HEK293 (cell line): ENCODE measurements around the gene CAND1.

ENCODE experiments used
- CTCF ChIA-PET: fragments of 350-600 bp; formaldehyde crosslinking; extraction: SDS; loops from one replicate; lab custom pipeline; 2021; ENCODE audit warnings: antibody characterized with exemption; lab: Yijun Ruan, JAX
- POLR2A ChIA-PET: fragments of 300-600 bp; formaldehyde crosslinking; extraction: SDS; loops from one replicate; lab custom pipeline; 2020; ENCODE audit warnings: antibody characterized with exemption, inconsistent platforms; lab: Yijun Ruan, JAX
- H3K27ac ChIP-seq: fragments of 200-500 bp; sonication (Bioruptor generic); 2 replicates; pipeline ENCODE4 v1.5.1; 2014; ENCODE audit warnings: low read depth, low read length, control low read depth, inconsistent platforms; ENCODE audit errors: extremely low read depth
- H3K36me3 ChIP-seq, 2 experiments: fragments of 200-500 bp in 1 of 2; sonication (Bioruptor generic) in 1 of 2; 1 replicate in 1 of 2; 2 replicates in 1 of 2; pipeline ENCODE4 v1.5.1; 2014 to 2017; ENCODE audit warnings: inconsistent platforms in 2 of 2, low read length in 2 of 2; ENCODE audit not compliant: control insufficient read depth in 2 of 2, insufficient read depth in 1 of 2
- H3K4me1 ChIP-seq: fragments of 200-500 bp; sonication (Bioruptor generic); 2 replicates; pipeline ENCODE4 v1.5.1; 2014; ENCODE audit warnings: mild to moderate bottlenecking, low read length, inconsistent platforms; ENCODE audit not compliant: control insufficient read depth, insufficient read depth
- H3K4me3 ChIP-seq: 2 replicates; pipeline ENCODE4 v1.5.1; 2011; ENCODE audit warnings: low read depth, mild to moderate bottlenecking, control low read depth, low read length, moderate library complexity
- H3K9me3 ChIP-seq: fragments of 200-500 bp; sonication (Bioruptor generic); 2 replicates; pipeline ENCODE4 v1.5.1; 2014; ENCODE audit warnings: low read depth, low read length, inconsistent platforms; ENCODE audit not compliant: control insufficient read depth, insufficient read depth
- FEZF1 ChIP-seq: fragments of 450-650 bp; formaldehyde crosslinking; IDR thresholded peaks from 2 replicates; pipeline ENCODE4 v1.5.1; 2016; ENCODE audit warnings: missing biosample characterization, missing genetic modification characterization
- GLIS1 ChIP-seq: fragments of 450-650 bp; formaldehyde crosslinking; IDR thresholded peaks from 2 replicates; pipeline ENCODE4 v1.5.1; 2016; ENCODE audit warnings: missing biosample characterization, missing genetic modification characterization
- KLF10 ChIP-seq: fragments of 450-650 bp; IDR thresholded peaks from 2 replicates; pipeline ENCODE4 v1.5.1; 2018; ENCODE audit warnings: missing biosample characterization, mild to moderate bottlenecking, missing genetic modification characterization
- RBAK ChIP-seq: fragments of 450-650 bp; formaldehyde crosslinking; IDR thresholded peaks from 2 replicates; pipeline ENCODE4 v1.5.1; 2016; ENCODE audit warnings: missing biosample characterization, missing genetic modification characterization
- SCRT1 ChIP-seq: fragments of 450-650 bp; formaldehyde crosslinking; IDR thresholded peaks from 2 replicates; pipeline ENCODE4 v1.5.1; 2016; ENCODE audit warnings: missing biosample characterization, missing genetic modification characterization, borderline replicate concordance
- SCRT2 ChIP-seq: fragments of 450-650 bp; formaldehyde crosslinking; IDR thresholded peaks from 2 replicates; pipeline ENCODE4 v1.5.1; 2016; ENCODE audit warnings: missing biosample characterization, missing genetic modification characterization
- SP3 ChIP-seq: fragments of 450-650 bp; formaldehyde crosslinking; IDR thresholded peaks from 2 replicates; pipeline ENCODE4 v1.5.1; 2016; ENCODE audit warnings: missing biosample characterization, missing genetic modification characterization
- ZBTB1 ChIP-seq: fragments of 450-650 bp; formaldehyde crosslinking; IDR thresholded peaks from 2 replicates; pipeline ENCODE4 v1.5.1; 2016; ENCODE audit warnings: missing biosample characterization, missing genetic modification characterization
- ZNF121 ChIP-seq: fragments of 450-650 bp; formaldehyde crosslinking; IDR thresholded peaks from 2 replicates; pipeline ENCODE4 v1.5.1; 2016; ENCODE audit warnings: missing biosample characterization, missing genetic modification characterization
- ZNF248 ChIP-seq: fragments of 450-650 bp; formaldehyde crosslinking; IDR thresholded peaks from 2 replicates; pipeline ENCODE4 v1.5.1; 2017; ENCODE audit warnings: missing biosample characterization, missing genetic modification characterization
- ZNF324 ChIP-seq: fragments of 450-650 bp; formaldehyde crosslinking; IDR thresholded peaks from 2 replicates; pipeline ENCODE4 v1.5.1; 2016; ENCODE audit warnings: missing biosample characterization, missing genetic modification characterization
- ZNF335 ChIP-seq: fragments of 450-650 bp; formaldehyde crosslinking; conservative IDR thresholded peaks from 2 replicates; pipeline ENCODE4 v1.5.1; 2016; ENCODE audit warnings: missing biosample characterization, missing genetic modification characterization
- ZNF555 ChIP-seq: fragments of 450-650 bp; formaldehyde crosslinking; conservative IDR thresholded peaks from 2 replicates; pipeline ENCODE4 v1.5.1; 2017; ENCODE audit warnings: missing biosample characterization, mild to moderate bottlenecking, missing genetic modification characterization, inconsistent platforms
- ZNF664 ChIP-seq: fragments of 450-650 bp; formaldehyde crosslinking; IDR thresholded peaks from 2 replicates; pipeline ENCODE4 v1.5.1; 2016; ENCODE audit warnings: missing biosample characterization, missing genetic modification characterization
- ZNF670 ChIP-seq: fragments of 450-650 bp; formaldehyde crosslinking; IDR thresholded peaks from 2 replicates; pipeline ENCODE4 v1.5.1; 2016; ENCODE audit warnings: missing biosample characterization, missing genetic modification characterization, low read depth
- ZNF76 ChIP-seq: fragments of 450-650 bp; formaldehyde crosslinking; IDR thresholded peaks from 2 replicates; pipeline ENCODE4; 2016; ENCODE audit warnings: low read depth, missing biosample characterization, missing genetic modification characterization, borderline replicate concordance
- ZNF776 ChIP-seq: fragments of 450-650 bp; formaldehyde crosslinking; IDR thresholded peaks from 2 replicates; pipeline ENCODE4 v1.5.0; 2017; ENCODE audit warnings: missing biosample characterization, missing genetic modification characterization, borderline replicate concordance
- ZSCAN23 ChIP-seq: fragments of 450-650 bp; formaldehyde crosslinking; IDR thresholded peaks from 2 replicates; pipeline ENCODE4 v1.5.1; 2016; ENCODE audit warnings: missing biosample characterization, missing genetic modification characterization
- TF ChIP-seq, protein P1 (sequence below): fragments of 450-650 bp; formaldehyde crosslinking; IDR thresholded peaks from 2 replicates; pipeline ENCODE4 v1.5.1; 2016; ENCODE audit warnings: missing biosample characterization, missing genetic modification characterization
- TF ChIP-seq, protein P2 (sequence below): IDR thresholded peaks from 2 replicates; pipeline ENCODE4 v1.6.1; 2011; ENCODE audit warnings: mild to moderate bottlenecking, low read depth, low read length, borderline replicate concordance
- TF ChIP-seq, protein P3 (sequence below): fragments of 450-650 bp; formaldehyde crosslinking; IDR thresholded peaks from 2 replicates; pipeline ENCODE4 v1.5.1; 2016; ENCODE audit warnings: missing biosample characterization, missing genetic modification characterization

Gene CAND1

DNA sequence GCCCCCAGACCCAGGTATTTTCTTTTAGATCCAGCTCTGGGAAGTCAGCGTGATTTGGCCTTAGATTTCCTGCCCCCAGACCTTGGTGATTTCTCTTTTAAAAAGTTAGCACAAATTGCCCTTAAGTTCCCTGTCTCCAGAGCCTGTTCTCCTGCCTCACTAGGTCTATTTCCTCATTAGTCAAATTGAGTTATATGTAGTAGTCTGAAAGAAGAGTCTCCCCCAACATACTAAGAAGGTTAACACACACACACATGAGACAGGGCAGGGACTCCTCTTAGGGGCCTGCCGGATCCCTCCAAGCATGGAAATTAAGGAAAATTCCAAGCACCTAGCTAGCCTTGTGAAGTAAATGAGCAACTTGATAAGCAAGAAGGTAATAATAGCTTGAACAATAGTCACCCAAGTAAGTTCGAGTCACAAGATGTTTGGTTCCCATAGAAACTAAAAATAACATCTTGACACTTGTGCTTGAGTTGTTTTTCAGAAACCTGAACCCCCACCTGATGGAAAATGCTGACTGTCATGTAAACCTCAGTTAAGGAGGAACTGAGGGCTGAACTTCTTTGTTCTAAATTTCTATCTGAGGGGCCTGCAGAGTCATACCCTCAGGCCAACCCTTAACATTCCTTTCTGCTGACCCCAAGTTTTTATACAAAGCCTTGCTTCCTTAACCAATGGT, 51.6 kb downstream of the CAND1 start:
- ChIA-PET POLR2A (no interaction called here), CTCF (no interaction called here)
- H3K27ac ChIP-seq: no peak overlapping the region

DNA sequence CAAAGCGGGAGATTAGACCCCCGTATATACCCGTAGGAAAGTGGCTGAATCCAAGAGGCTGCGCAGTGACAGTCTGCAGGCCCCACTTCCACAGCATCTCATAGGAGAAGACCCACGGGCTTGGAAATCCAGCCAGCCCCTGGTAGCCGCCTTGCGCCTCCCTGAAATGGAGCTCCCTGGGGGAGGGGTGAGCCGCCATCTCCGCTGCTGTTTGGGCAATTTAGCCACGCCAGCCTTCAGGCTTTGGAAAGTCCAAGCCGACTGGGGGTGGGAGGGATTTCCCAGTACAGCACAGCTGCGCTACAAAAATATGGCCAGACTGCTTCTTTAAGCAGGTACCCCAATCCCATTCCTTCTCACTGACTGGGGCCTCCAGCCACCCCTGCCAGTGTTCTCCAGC, 53.4 kb downstream of the CAND1 start:
- H3K4me3 ChIP-seq: no peak overlapping the region
- POLR2A ChIA-PET: no interaction called here
- CTCF ChIA-PET: no interaction called here

More for the DNA sequence above, 51.6 kb downstream of the CAND1 start:
- Histone ChIP-seq H3K9me3 (no peaks in the 10 kb centered on the region), H3K4me1 (no peaks in the 10 kb centered on the region), H3K36me3 (peaks cover 25 to 63% of the 10 kb centered on the region in 2 experiments), H3K4me3 (no peak overlapping the region)
- TF ChIP-seq ZNF335 (tag by site-specific recombination) (no peak), ZNF776 (tag by site-specific recombination) (no peak)
- TF ChIP-seq, protein P1, sequence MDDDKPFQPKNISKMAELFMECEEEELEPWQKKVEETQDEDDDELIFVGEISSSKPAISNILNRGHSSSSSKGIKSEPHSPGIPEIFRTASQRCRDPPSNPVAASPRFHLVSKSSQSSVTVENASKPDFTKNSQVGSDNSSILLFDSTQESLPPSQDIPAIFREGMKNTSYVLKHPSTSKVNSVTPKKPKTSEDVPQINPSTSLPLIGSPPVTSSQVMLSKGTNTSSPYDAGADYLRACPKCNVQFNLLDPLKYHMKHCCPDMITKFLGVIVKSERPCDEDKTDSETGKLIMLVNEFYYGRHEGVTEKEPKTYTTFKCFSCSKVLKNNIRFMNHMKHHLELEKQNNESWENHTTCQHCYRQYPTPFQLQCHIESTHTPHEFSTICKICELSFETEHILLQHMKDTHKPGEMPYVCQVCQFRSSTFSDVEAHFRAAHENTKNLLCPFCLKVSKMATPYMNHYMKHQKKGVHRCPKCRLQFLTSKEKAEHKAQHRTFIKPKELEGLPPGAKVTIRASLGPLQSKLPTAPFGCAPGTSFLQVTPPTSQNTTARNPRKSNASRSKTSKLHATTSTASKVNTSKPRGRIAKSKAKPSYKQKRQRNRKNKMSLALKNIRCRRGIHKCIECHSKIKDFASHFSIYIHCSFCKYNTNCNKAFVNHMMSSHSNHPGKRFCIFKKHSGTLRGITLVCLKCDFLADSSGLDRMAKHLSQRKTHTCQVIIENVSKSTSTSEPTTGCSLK (tag by site-specific recombination): no peak

DNA sequence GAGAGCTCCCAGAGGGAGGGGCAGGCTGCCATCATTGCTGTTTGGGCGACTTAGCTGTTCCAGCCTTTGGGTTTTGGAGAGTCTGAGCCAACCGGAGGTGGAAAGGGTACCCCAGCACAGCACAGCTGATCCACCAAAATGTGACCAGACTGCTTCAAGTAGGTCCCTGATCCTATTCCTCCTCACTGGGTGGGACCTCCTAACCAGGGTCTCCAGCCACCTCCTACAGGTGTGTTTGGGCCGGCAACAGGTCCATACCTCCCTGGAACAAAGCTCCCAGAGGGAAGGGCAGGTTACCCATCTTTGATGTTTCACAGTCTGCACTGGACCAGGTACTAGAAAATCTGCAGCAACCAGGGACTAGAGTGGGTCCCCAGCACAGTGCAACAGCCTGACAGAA, 53.8 kb downstream of the CAND1 start:
- Histone ChIP-seq H3K4me3 (no peak overlapping the region), H3K27ac (no peak overlapping the region), H3K9me3 (no peaks in the 10 kb centered on the region), H3K4me1 (no peaks in the 10 kb centered on the region)
- ChIA-PET CTCF (no interaction called here), POLR2A (no interaction called here)
- TF ChIP-seq SCRT1 (peak; percentile 62), SCRT2 (tag by site-specific recombination) (peak; percentile 86), ZNF121 (no peak)
- TF ChIP-seq, all 188 proteins: peak for 2
- peaks cover 9 to 46% of the 10 kb centered on the region in 2 experiments for H3K36me3 ChIP-seq

More for the DNA sequence above, 53.4 kb downstream of the CAND1 start:
- H3K36me3 ChIP-seq: peaks cover 10 to 50% of the 10 kb centered on the region in 2 experiments
- no peak overlapping the region for H3K27ac ChIP-seq
- H3K9me3 ChIP-seq: no peaks in the 10 kb centered on the region
- TF ChIP-seq KLF10 (tag by site-specific recombination) (no peak), ZNF555 (tag by site-specific recombination) (no peak), ZNF670 (tag by site-specific recombination) (no peak)
- no peaks in the 10 kb centered on the region for H3K4me1 ChIP-seq

DNA sequence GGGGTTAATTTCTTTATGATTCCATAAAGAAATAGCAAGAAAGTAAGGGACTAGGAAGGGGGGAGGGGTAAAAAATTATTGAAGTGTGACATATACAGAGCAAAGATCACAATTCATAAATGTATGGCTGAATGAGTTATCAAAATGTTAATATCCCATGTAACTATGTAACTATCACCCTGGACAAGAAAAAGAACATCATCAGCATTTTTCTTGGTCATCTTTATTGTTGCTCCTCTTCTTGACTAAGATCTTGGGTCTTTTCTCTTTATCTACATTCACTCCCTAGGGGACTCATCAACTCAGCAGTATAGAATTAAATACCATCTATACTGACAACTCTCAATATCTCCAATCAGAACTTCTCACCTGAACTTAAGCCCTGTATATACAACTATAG, 57.5 kb downstream of the CAND1 start:
- Histone ChIP-seq H3K27ac (no peak overlapping the region), H3K4me1 (no peaks in the 10 kb centered on the region), H3K9me3 (no peaks in the 10 kb centered on the region), H3K4me3 (no peak overlapping the region), H3K36me3 (peaks cover 0 to 12% of the 10 kb centered on the region in 2 experiments; a peak in 2 of 3 replicates)
- ChIA-PET POLR2A (no interaction called here), CTCF (no interaction called here)
- TF ChIP-seq ZNF324 (tag by site-specific recombination): no peak
- TF ChIP-seq ZNF76 (tag by site-specific recombination): no peak
- TF ChIP-seq ZNF664 (tag by site-specific recombination): no peak
- no peak for TF ChIP-seq ZSCAN23 (tag by site-specific recombination)

DNA sequence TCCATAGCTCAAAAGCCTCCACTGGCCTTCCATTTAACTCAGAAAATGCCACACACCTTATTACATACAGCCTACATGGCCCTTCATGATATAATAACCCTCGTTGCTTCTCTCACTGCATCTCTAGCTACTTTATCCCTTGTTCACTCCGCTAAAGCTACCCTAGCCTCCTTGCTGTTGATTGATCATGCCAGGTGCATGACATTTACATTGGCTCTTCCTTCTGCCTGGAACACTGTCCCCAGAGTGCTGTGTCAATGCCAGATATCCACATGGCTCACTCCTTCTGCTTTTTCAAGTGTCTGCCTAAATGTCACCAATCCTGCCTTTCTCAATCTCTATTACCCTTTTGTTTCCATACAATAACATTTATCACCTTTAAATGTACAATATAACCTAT, 58.3 kb downstream of the CAND1 start:
- Histone ChIP-seq H3K36me3 (peaks cover 0 to 5% of the 10 kb centered on the region in 2 experiments; a peak in 2 of 3 replicates), H3K4me1 (no peaks in the 10 kb centered on the region), H3K27ac (no peak overlapping the region), H3K4me3 (no peak overlapping the region), H3K9me3 (no peaks in the 10 kb centered on the region)
- CTCF ChIA-PET: no interaction called here
- POLR2A ChIA-PET: no interaction called here
- TF ChIP-seq, protein P2, sequence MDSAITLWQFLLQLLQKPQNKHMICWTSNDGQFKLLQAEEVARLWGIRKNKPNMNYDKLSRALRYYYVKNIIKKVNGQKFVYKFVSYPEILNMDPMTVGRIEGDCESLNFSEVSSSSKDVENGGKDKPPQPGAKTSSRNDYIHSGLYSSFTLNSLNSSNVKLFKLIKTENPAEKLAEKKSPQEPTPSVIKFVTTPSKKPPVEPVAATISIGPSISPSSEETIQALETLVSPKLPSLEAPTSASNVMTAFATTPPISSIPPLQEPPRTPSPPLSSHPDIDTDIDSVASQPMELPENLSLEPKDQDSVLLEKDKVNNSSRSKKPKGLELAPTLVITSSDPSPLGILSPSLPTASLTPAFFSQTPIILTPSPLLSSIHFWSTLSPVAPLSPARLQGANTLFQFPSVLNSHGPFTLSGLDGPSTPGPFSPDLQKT: no peak
- TF ChIP-seq, protein P3, sequence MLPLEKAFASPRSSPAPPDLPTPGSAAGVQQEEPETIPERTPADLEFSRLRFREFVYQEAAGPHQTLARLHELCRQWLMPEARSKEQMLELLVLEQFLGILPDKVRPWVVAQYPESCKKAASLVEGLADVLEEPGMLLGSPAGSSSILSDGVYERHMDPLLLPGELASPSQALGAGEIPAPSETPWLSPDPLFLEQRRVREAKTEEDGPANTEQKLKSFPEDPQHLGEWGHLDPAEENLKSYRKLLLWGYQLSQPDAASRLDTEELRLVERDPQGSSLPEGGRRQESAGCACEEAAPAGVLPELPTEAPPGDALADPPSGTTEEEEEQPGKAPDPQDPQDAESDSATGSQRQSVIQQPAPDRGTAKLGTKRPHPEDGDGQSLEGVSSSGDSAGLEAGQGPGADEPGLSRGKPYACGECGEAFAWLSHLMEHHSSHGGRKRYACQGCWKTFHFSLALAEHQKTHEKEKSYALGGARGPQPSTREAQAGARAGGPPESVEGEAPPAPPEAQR (tag by site-specific recombination): no peak
- TF ChIP-seq SP3 (no peak), ZNF248 (tag by site-specific recombination) (no peak), ZBTB1 (tag by site-specific recombination) (no peak), GLIS1 (no peak), FEZF1 (tag by site-specific recombination) (no peak), RBAK (tag by site-specific recombination) (no peak)
